ENCODE data around the gene ATCAY. TPM values are rescaled to one million over a fixed set of nuclear protein-coding genes. Genes with fewer than 3 reads are reported as not detected.

The ATCAY gene
- total RNA-seq, 1 donor from 2014 or later, result not detected

DNA sequence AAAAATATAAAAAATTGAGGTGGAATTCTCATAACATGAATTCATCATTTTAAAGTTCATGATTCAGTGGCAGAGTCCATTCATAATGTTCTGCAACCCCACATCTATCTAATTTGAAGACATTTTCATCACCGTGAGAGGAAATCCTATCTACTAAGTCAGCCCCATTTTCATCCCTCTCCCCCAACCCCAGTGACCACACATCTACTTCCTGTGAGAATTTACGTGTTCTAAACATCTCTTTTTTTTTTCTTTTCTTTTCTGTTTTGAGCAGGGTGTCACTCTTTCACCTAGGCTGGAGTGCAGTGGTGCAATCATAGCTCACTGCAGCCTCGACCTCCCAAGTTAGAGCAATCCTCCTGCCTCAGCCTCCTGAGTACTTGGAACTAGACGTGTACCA lies 17.5 kb downstream of the ATCAY start:
- H3K9me3 ChIP-seq (replicated peaks), result peaks cover 11% of the 10 kb centered on the region
- no peaks in the 10 kb centered on the region for H3K36me3 ChIP-seq
- no peak overlapping the region for H3K4me3 ChIP-seq
- no peak for DNase-seq
- no peaks in the 10 kb centered on the region for H3K4me1 ChIP-seq
- intact Hi-C loops (cut with micrococcal nuclease), result no loop called here
- no peak overlapping the region for H3K27ac ChIP-seq (replicated peaks)
- H3K27me3 ChIP-seq (ENCODE audit: low read depth), result peaks cover 9% of the 10 kb centered on the region
- TF ChIP-seq, protein P1, sequence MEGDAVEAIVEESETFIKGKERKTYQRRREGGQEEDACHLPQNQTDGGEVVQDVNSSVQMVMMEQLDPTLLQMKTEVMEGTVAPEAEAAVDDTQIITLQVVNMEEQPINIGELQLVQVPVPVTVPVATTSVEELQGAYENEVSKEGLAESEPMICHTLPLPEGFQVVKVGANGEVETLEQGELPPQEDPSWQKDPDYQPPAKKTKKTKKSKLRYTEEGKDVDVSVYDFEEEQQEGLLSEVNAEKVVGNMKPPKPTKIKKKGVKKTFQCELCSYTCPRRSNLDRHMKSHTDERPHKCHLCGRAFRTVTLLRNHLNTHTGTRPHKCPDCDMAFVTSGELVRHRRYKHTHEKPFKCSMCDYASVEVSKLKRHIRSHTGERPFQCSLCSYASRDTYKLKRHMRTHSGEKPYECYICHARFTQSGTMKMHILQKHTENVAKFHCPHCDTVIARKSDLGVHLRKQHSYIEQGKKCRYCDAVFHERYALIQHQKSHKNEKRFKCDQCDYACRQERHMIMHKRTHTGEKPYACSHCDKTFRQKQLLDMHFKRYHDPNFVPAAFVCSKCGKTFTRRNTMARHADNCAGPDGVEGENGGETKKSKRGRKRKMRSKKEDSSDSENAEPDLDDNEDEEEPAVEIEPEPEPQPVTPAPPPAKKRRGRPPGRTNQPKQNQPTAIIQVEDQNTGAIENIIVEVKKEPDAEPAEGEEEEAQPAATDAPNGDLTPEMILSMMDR (IDR thresholded peaks at IDR 0.05; ENCODE audit: borderline replicate concordance), result no peak

DNA sequence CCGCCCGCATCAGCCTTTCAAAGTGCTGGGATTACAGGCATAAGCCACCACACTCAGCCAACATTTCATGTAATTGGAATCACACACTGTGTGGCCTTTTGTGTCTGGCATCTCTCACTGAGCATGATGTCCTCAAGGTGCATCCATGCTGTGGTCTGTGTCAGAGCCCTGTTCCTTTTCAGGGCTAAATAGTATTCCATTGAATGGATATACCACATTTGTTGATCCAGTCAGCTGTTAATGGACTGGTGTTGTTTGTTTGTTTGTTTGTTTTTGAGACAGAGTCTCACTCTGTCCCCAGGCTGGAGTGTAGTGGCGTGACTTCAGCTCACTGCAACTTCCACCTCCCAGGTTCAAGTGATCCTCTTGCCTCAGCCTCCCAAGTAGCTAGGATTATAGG lies 17.9 kb downstream of the ATCAY start:
- intact Hi-C loops (cut with micrococcal nuclease), result no loop called here
- TF ChIP-seq, protein P1 (IDR thresholded peaks at IDR 0.05; ENCODE audit: borderline replicate concordance), result no peak
- Histone ChIP-seq H3K4me1 (no peaks in the 10 kb centered on the region), H3K27ac (replicated peaks) (no peak overlapping the region), H3K27me3 (ENCODE audit: low read depth) (peaks cover 9% of the 10 kb centered on the region), H3K4me3 (no peak overlapping the region), H3K36me3 (no peaks in the 10 kb centered on the region), H3K9me3 (replicated peaks) (peaks cover 11% of the 10 kb centered on the region)
- DNase-seq, result no peak

DNA sequence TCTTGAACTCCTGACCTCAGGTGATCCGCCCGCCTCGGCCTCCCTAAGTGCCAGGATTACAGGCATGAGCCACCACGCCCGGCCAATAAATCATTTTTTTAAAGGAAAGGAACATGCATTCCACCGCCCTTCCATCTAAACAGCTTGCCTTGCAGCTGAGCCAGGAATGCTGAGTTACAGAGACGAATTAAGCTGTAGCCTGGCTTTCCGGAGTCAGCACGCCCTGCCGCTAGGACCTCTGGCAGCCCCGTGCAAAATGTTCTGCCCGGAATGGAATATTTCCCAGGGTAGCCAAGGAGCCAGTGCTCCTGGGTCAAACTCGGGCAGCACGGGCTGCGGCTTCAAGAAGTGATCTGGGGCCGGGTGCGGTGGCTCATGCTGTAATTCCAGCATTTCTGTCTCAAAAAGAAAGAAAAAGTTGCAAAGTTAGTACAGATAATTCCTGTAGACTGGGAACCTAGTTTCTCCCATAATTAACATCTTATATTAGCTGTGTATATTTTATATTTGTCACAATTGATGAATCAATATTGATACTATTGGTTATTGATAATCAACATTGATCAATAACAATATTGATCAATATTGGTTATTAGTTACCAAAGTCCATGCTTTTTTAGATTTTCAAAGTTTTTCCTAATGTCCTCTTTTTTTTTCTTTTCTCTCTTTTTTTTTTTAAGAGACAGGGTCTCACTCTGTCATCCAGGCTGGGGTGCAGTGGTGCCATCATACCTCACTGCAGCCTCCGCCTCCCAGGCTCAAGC lies 19.2 kb downstream of the ATCAY start:
- H3K9me3 ChIP-seq (replicated peaks), result peaks cover 11% of the 10 kb centered on the region
- intact Hi-C loops (cut with micrococcal nuclease), result no loop called here
- H3K4me3 ChIP-seq, result no peak overlapping the region
- TF ChIP-seq, protein P1 (IDR thresholded peaks at IDR 0.05; ENCODE audit: borderline replicate concordance), result no peak
- peaks cover 9% of the 10 kb centered on the region for H3K27me3 ChIP-seq (ENCODE audit: low read depth)
- no peak for DNase-seq
- no peaks in the 10 kb centered on the region for H3K4me1 ChIP-seq
- no peak overlapping the region for H3K27ac ChIP-seq (replicated peaks)
- H3K36me3 ChIP-seq, result no peaks in the 10 kb centered on the region

DNA sequence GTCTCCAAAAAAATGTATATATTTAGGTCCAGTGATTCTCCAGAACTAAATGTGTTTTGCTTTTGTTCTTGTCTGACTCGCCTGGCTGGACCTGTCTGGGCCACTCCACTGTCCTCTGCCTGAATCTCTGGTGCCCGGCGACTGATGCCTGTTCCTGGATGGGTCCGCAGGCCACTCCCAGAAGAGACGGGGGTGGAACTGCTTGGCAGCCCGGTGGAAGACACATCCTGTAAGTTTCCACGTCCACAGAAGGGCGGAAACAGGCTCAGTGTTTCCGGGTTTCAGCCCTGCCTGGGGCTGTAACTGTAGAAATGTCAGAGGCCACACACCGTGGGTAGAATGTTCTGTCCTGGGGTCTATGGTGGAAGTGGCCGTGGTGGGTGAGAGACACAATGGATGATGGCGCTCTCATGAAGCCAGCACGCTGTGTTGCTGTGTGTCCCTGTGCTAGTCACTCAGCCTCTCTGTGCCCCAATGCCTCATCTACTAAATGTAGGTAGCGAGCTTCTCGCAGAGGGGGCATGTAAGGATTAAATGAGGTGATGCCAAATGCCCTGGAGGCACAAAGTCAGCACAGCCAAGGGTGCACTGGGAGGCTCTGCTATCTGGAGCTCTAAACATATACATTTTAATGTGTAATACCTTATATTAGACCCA lies 22.0 kb downstream of the ATCAY start:
- TF ChIP-seq, protein P1 (IDR thresholded peaks at IDR 0.05; ENCODE audit: borderline replicate concordance), result no peak
- no peak overlapping the region for H3K4me3 ChIP-seq
- peaks cover 9% of the 10 kb centered on the region for H3K27me3 ChIP-seq (ENCODE audit: low read depth)
- H3K9me3 ChIP-seq (replicated peaks), result peaks cover 11% of the 10 kb centered on the region
- intact Hi-C loops (cut with micrococcal nuclease), result no loop called here
- H3K36me3 ChIP-seq, result no peaks in the 10 kb centered on the region
- no peak for DNase-seq
- no peak overlapping the region for H3K27ac ChIP-seq (replicated peaks)
- no peaks in the 10 kb centered on the region for H3K4me1 ChIP-seq

DNA sequence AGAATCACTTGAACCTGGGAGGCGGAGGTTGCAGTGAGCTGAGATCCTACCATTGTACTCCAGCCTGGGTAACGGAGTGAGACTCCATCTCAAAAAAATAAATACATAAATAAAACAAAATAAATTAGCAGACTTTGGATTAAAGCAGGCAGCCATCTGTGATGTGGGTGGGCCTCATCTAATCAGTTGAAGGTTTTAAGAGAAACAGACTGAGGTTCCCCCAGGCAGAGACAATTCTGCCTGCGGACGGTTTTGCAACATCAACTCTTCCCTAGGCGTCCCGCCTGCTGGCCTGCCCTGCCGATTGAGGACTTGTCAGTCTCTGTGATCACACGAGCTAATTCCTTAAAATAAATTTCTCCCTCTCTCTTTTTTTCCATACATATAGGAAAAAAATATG lies 23.7 kb downstream of the ATCAY start:
- peaks cover 10% of the 10 kb centered on the region for H3K27me3 ChIP-seq (ENCODE audit: low read depth)
- intact Hi-C loops (cut with micrococcal nuclease), result no loop called here
- no peak overlapping the region for H3K27ac ChIP-seq (replicated peaks)
- no peaks in the 10 kb centered on the region for H3K36me3 ChIP-seq
- TF ChIP-seq, protein P1 (IDR thresholded peaks at IDR 0.05; ENCODE audit: borderline replicate concordance), result no peak
- no peak for DNase-seq
- H3K9me3 ChIP-seq (replicated peaks), result peaks cover 1% of the 10 kb centered on the region
- H3K4me3 ChIP-seq, result no peak overlapping the region
- no peaks in the 10 kb centered on the region for H3K4me1 ChIP-seq

All from left ventricle myocardium inferior (tissue), 1 donor.